H9 (cell line): ENCODE results near the gene GLYATL1B. TPM values are rescaled to one million over a fixed set of nuclear protein-coding genes. Genes with fewer than 3 reads are reported as not detected.
"Not testable (repeated sequence)": the region's sequence is repeated elsewhere in the genome, so short reads cannot be mapped to it uniquely, and the experiment has no call there.

Source experiments
- DNase-seq: peaks from one replicate; pipeline ENCODE4 v3.0.0-alpha.2; 2017
- H2AFZ ChIP-seq: one replicate; pipeline ENCODE4 v1.6.1; 2013; ENCODE audit warnings: mild to moderate bottlenecking, low read length, control low read depth, moderate library complexity
- H2AK5ac ChIP-seq: 2 replicates; pipeline ENCODE4 v1.6.1; 2013; ENCODE audit warnings: low read length, control low read depth, mixed read lengths; ENCODE audit not compliant: insufficient read length
- H2BK120ac ChIP-seq: one replicate; pipeline ENCODE4 v1.6.1; 2013; ENCODE audit warnings: low read depth, mild to moderate bottlenecking, low read length, control low read depth, inconsistent platforms; ENCODE audit not compliant: poor library complexity, severe bottlenecking
- H2BK12ac ChIP-seq: 2 replicates; pipeline ENCODE4 v1.6.1; 2013; ENCODE audit warnings: low read length, control low read depth, mixed read lengths, low read depth; ENCODE audit not compliant: insufficient read length
- H2BK15ac ChIP-seq: 2 replicates; pipeline ENCODE4 v1.6.1; 2013; ENCODE audit warnings: low read depth, low read length, control low read depth
- H2BK20ac ChIP-seq: one replicate; pipeline ENCODE4 v1.6.1; 2013; ENCODE audit warnings: low read depth, mild to moderate bottlenecking, low read length, control low read depth, inconsistent platforms; ENCODE audit not compliant: poor library complexity, severe bottlenecking
- H2BK5ac ChIP-seq: 2 replicates; pipeline ENCODE4 v1.6.1; 2013; ENCODE audit warnings: low read length, control low read depth, mixed read lengths; ENCODE audit not compliant: insufficient read length
- H3K14ac ChIP-seq: 2 replicates; pipeline ENCODE4 v1.6.1; 2013; ENCODE audit warnings: low read length, control low read depth; ENCODE audit not compliant: insufficient read depth
- H3K18ac ChIP-seq: 2 replicates; pipeline ENCODE4 v1.6.1; 2013; ENCODE audit warnings: low read depth, mild to moderate bottlenecking, mixed read lengths, low read length, control low read depth; ENCODE audit not compliant: insufficient read length
- H3K23ac ChIP-seq: 2 replicates; pipeline ENCODE4 v1.6.1; 2013; ENCODE audit warnings: low read length, control low read depth, mixed read lengths, low read depth; ENCODE audit not compliant: insufficient read length
- H3K23me2 ChIP-seq: 2 replicates; pipeline ENCODE4 v1.6.1; 2013; ENCODE audit warnings: low read depth, mild to moderate bottlenecking, mixed read lengths, low read length, control low read depth; ENCODE audit not compliant: insufficient read length, poor library complexity, severe bottlenecking
- H3K27ac ChIP-seq: 2 replicates; pipeline ENCODE4 v1.5.1; 2013; ENCODE audit warnings: low read length, control low read depth, mixed read lengths, low read depth; ENCODE audit not compliant: insufficient read length
- H3K27me3 ChIP-seq: 2 replicates; pipeline ENCODE4 v1.6.1; 2013; ENCODE audit warnings: low read length, control low read depth, inconsistent platforms; ENCODE audit not compliant: insufficient read depth
- H3K4ac ChIP-seq: 2 replicates; pipeline ENCODE4 v1.6.1; 2013; ENCODE audit warnings: low read depth, mild to moderate bottlenecking, control low read depth, inconsistent platforms, low read length, moderate library complexity
- H3K4me1 ChIP-seq: 2 replicates; pipeline ENCODE4 v1.6.1; 2013; ENCODE audit warnings: low read length, control low read depth, inconsistent platforms; ENCODE audit not compliant: insufficient read depth
- H3K4me2 ChIP-seq: 2 replicates; pipeline ENCODE4 v1.6.1; 2013; ENCODE audit warnings: low read length, control low read depth, mixed read lengths; ENCODE audit not compliant: insufficient read length, insufficient read depth
- H3K56ac ChIP-seq: 2 replicates; pipeline ENCODE4 v1.6.1; 2013; ENCODE audit warnings: low read depth, mild to moderate bottlenecking, mixed read lengths, low read length, control low read depth; ENCODE audit not compliant: insufficient read length
- H3K79me1 ChIP-seq: 2 replicates; pipeline ENCODE4 v1.6.1; 2013; ENCODE audit warnings: low read depth, mild to moderate bottlenecking, moderate library complexity, low read length, control low read depth, inconsistent platforms; ENCODE audit not compliant: insufficient read depth, poor library complexity, severe bottlenecking
- H3K79me2 ChIP-seq: 2 replicates; pipeline ENCODE4 v1.6.1; 2013; ENCODE audit warnings: low read length, control low read depth, inconsistent platforms; ENCODE audit not compliant: insufficient read depth
- H3K9ac ChIP-seq: 2 replicates; pipeline ENCODE4 v1.6.1; 2013; ENCODE audit warnings: low read length, control low read depth, mixed read lengths; ENCODE audit not compliant: insufficient read length; ENCODE audit errors: extremely low read depth
- H3K9me3 ChIP-seq: one replicate; pipeline ENCODE4 v1.6.1; 2013; ENCODE audit warnings: low read depth, low read length, inconsistent platforms; ENCODE audit not compliant: control insufficient read depth
- H3T11ph ChIP-seq: one replicate; pipeline ENCODE4 v1.6.1; 2013; ENCODE audit warnings: mild to moderate bottlenecking, low read length, control low read depth, inconsistent platforms
- H4K20me1 ChIP-seq: one replicate; pipeline ENCODE4 v1.6.1; 2013; ENCODE audit not compliant: control insufficient read depth, insufficient read length, insufficient read depth
- H4K5ac ChIP-seq: 2 replicates; pipeline ENCODE4 v1.6.1; 2013; ENCODE audit warnings: low read depth, mild to moderate bottlenecking, mixed read lengths, low read length, control low read depth; ENCODE audit not compliant: insufficient read length
- H4K8ac ChIP-seq: replicated peaks from 2 replicates; pipeline ENCODE4 v1.6.1; 2013; ENCODE audit warnings: low read length, control low read depth, mixed read lengths, low read depth; ENCODE audit not compliant: insufficient read length
- H4K91ac ChIP-seq: 2 replicates; pipeline ENCODE4 v1.6.1; 2013; ENCODE audit warnings: low read depth, mild to moderate bottlenecking, moderate library complexity, mixed read lengths, low read length, control low read depth; ENCODE audit not compliant: insufficient read length
- H3K27ac Mint-ChIP-seq, 3 experiments: 2 replicates in 2 of 3; 3 replicates in 1 of 3; pipeline ENCODE4 v1.8.0; 2020 to 2021; ENCODE audit warnings: mixed read lengths in 3 of 3, mild to moderate bottlenecking in 1 of 3, moderate library complexity in 1 of 3
- H3K27me3 Mint-ChIP-seq: 2 replicates; pipeline ENCODE4 v1.8.0; 2021; ENCODE audit warnings: low read depth, mild to moderate bottlenecking, moderate library complexity, mixed read lengths
- H3K36me3 Mint-ChIP-seq, 3 experiments: 2 replicates in 2 of 3; 3 replicates in 1 of 3; pipeline ENCODE4 v1.8.0; 2020 to 2021; ENCODE audit warnings: low read depth in 3 of 3, mixed read lengths in 3 of 3; ENCODE audit not compliant: insufficient read depth in 1 of 3
- H3K4me1 Mint-ChIP-seq, 2 experiments: 2 replicates each; pipeline ENCODE4 v1.8.0; 2020; ENCODE audit warnings: mixed read lengths in 2 of 2
- H3K4me3 Mint-ChIP-seq, 2 experiments: 2 replicates in 1 of 2; 3 replicates in 1 of 2; pipeline ENCODE4 v1.8.0; 2020 to 2021; ENCODE audit warnings: mild to moderate bottlenecking in 2 of 2, mixed read lengths in 2 of 2, moderate library complexity in 1 of 2
- H3K9me3 Mint-ChIP-seq, 2 experiments: 2 replicates in 1 of 2; 3 replicates in 1 of 2; pipeline ENCODE4 v1.8.0; 2020; ENCODE audit warnings: mild to moderate bottlenecking in 2 of 2, mixed read lengths in 2 of 2, moderate library complexity in 1 of 2
- WGBS: extraction: QIAGEN DNeasy Blood & Tissue Kit; methylation state at CpG from one replicate; pipeline ENCODE4 v1.1.7; 2013; ENCODE audit warnings: missing lambda C conversion rate, low lambda C conversion rate, mixed read lengths; ENCODE audit not compliant: insufficient read length; ENCODE audit errors: extremely low coverage; 5-methylcytosine and 5-hydroxymethylcytosine counted together
- long read RNA-seq: library from polyadenylated mRNA; unstranded; transcript quantifications from one replicate; pipeline ENCODE4 v2.0.0, GENCODE V29; 2020
- total RNA-seq: library from RNA; stranded (reverse); gene quantifications from 2 replicates; pipeline ENCODE4 v1.2.1, GENCODE V29; 2021

GLYATL1B gene, protein sequence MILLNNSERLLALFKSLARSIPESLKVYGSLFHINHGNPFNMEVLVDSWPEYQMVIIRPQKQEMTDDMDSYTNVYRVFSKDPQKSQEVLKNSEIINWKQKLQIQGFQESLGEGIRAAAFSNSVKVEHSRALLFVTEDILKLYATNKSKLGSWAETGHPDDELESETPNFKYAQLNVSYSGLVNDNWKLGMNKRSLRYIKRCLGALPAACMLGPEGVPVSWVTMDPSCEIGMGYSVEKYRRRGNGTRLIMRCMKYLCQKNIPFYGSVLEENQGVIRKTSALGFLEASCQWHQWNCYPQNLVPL
- not detected in 2 replicates for total RNA-seq
- long read RNA-seq, result 0 reads

DNA sequence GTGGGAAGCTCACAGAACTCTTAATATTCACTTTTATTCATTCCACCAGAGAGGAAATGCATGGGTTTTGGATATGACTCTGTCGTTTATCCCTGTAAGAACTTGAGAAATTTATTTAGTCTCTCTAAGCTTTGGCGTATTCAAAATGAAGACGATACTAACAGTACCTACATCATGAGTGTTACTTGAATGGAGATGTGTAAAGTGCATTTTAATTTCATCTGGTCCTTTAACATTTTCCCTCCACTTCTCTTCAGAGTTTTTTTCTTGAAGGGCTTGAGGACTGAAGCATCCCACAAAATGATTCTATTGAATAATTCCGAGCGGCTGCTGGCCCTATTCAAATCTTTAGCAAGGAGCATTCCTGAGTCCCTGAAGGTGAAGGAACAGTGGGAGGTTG, at the start of gene GLYATL1B:
Gene GLYATL1B, plus strand, starts transcription at position 301 of the 400 bp plus-strand sequence. Its CDS starts 0 bp downstream, at position 301.
- not testable (repeated sequence) for H3K27me3 Mint-ChIP-seq, H2BK20ac ChIP-seq, H3T11ph ChIP-seq, H3K4me2 ChIP-seq, H3K4me1 ChIP-seq, H4K5ac ChIP-seq, H2BK5ac ChIP-seq, H3K18ac ChIP-seq, H3K9ac ChIP-seq, H3K23me2 ChIP-seq, H3K27ac ChIP-seq, H3K9me3 Mint-ChIP-seq, DNase-seq, H4K8ac ChIP-seq, H3K27me3 ChIP-seq, H3K36me3 Mint-ChIP-seq, H3K9me3 ChIP-seq, H2BK120ac ChIP-seq, H3K79me2 ChIP-seq, H2AFZ ChIP-seq, H3K56ac ChIP-seq, H3K79me1 ChIP-seq, H3K14ac ChIP-seq, H4K91ac ChIP-seq, H2AK5ac ChIP-seq, H3K4ac ChIP-seq, H3K4me1 Mint-ChIP-seq, H2BK12ac ChIP-seq, H3K27ac Mint-ChIP-seq, H3K23ac ChIP-seq, H4K20me1 ChIP-seq, H2BK15ac ChIP-seq
- 0 out of 5 replicates have a peak within 1 kb of the TSS, but pooled peaks of 1 of the 2 experiments have one; percentile 24 for H3K4me3 Mint-ChIP-seq
- no CpG with 5 or more reads among the region's 5 CpGs for WGBS

DNA sequence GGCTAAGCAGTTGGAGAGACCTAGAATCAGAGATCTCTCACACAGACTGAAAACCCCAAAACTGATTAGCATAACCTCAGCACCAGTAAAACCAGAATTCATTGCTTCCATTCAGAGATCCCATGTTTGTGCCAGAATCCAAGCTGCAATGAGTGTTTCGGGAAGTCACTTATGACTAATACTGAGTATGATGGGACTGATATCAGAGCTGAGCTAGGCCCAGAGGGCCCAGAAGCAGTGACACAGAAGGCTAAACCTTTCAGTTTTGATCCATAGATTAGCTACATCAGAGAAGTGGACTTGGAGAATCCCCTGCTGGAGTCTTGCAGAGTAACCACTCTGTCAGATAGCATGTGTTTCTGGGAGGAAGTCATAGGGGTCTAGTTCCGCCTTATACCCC, 49.6 kb upstream of the GLYATL1B start:
- H3K9me3 ChIP-seq, H3T11ph ChIP-seq, H3K79me2 ChIP-seq, H3K56ac ChIP-seq, H3K4ac ChIP-seq, H2AFZ ChIP-seq, H3K27me3 Mint-ChIP-seq, H3K4me1 ChIP-seq, H3K27me3 ChIP-seq, H3K18ac ChIP-seq, H2BK15ac ChIP-seq, H3K9ac ChIP-seq, H3K27ac ChIP-seq, H3K79me1 ChIP-seq, H2BK5ac ChIP-seq, H3K4me3 Mint-ChIP-seq, H3K23me2 ChIP-seq, H4K91ac ChIP-seq, H2BK20ac ChIP-seq, H3K27ac Mint-ChIP-seq, H2BK120ac ChIP-seq, H3K4me1 Mint-ChIP-seq, H4K5ac ChIP-seq, H2BK12ac ChIP-seq, H4K20me1 ChIP-seq, H3K14ac ChIP-seq, DNase-seq, H3K36me3 Mint-ChIP-seq, H2AK5ac ChIP-seq, H3K23ac ChIP-seq, H4K8ac ChIP-seq, H3K9me3 Mint-ChIP-seq, H3K4me2 ChIP-seq: not testable (repeated sequence)
- no CpG with 5 or more reads among the region's 2 CpGs for WGBS
